Fibroblast of lung (primary cell): ENCODE results near the gene BCAS3. TPM values are rescaled to one million over a fixed set of nuclear protein-coding genes. Genes with fewer than 3 reads are reported as not detected.

Source experiments
- DNase-seq, 2 donors: peaks; one replicate each; pipeline versions ENCODE4 v3.0.0 to v3.0.0-alpha.2; 2010; ENCODE audit warnings: low read depth in 2 of 2
- H2AFZ ChIP-seq: 2 replicates; pipeline ENCODE4 v1.5.1; 2012; ENCODE audit warnings: low read length, control low read depth, inconsistent platforms
- H3K27ac ChIP-seq: 2 replicates; pipeline ENCODE4 v1.5.1; 2011; ENCODE audit warnings: low read length, control low read depth; ENCODE audit not compliant: insufficient read depth
- H3K27me3 ChIP-seq: 2 replicates; pipeline ENCODE4 v1.5.1; 2011; ENCODE audit warnings: mild to moderate bottlenecking, low read length; ENCODE audit not compliant: control insufficient read depth, insufficient read depth
- H3K36me3 ChIP-seq: 2 replicates; pipeline ENCODE4 v1.5.1; 2011; ENCODE audit warnings: low read length; ENCODE audit not compliant: control insufficient read depth, insufficient read depth
- H3K4me1 ChIP-seq: 2 replicates; pipeline ENCODE4 v1.5.1; 2011; ENCODE audit warnings: low read length; ENCODE audit not compliant: control insufficient read depth, insufficient read depth; ENCODE audit errors: extremely low read depth
- H3K4me2 ChIP-seq: 2 replicates; pipeline ENCODE4 v1.5.1; 2011; ENCODE audit warnings: low read length, control low read depth; ENCODE audit not compliant: insufficient read depth; ENCODE audit errors: extremely low read depth
- H3K4me3 ChIP-seq, 4 experiments: fragments of 200-600 bp in 1 of 4; sonication (generic) in 1 of 4; replicated peaks in 1 of 4; 2 replicates each; pipeline ENCODE4 v1.5.1; 2011 to 2016; ENCODE audit warnings: low read length in 4 of 4, low read depth in 3 of 4, mild to moderate bottlenecking in 3 of 4, control low read depth in 2 of 4, inconsistent platforms in 1 of 4, mixed read lengths in 1 of 4; ENCODE audit not compliant: insufficient read depth in 1 of 4; ENCODE audit errors: control extremely low read depth in 1 of 4
- H3K79me2 ChIP-seq: 2 replicates; pipeline ENCODE4 v1.5.1; 2012; ENCODE audit warnings: mild to moderate bottlenecking, low read length, inconsistent platforms; ENCODE audit not compliant: control insufficient read depth, insufficient read depth
- H3K9ac ChIP-seq: 2 replicates; pipeline ENCODE4 v1.5.1; 2011; ENCODE audit warnings: mild to moderate bottlenecking, low read length, control low read depth; ENCODE audit not compliant: insufficient read depth
- H3K9me3 ChIP-seq: 2 replicates; pipeline ENCODE4 v1.5.1; 2012; ENCODE audit warnings: low read depth, low read length; ENCODE audit not compliant: control insufficient read depth, insufficient read depth
- H4K20me1 ChIP-seq: 2 replicates; pipeline ENCODE4 v1.5.1; 2011; ENCODE audit warnings: low read length; ENCODE audit not compliant: control insufficient read depth, insufficient read depth; ENCODE audit errors: extremely low read depth
- CTCF ChIP-seq, 2 donors: IDR thresholded peaks in 1 of 2; conservative IDR thresholded peaks in 1 of 2; 1 replicate in 1 of 2; 2 replicates in 1 of 2; pipeline ENCODE4 v1.5.1; 2011 to 2012; ENCODE audit warnings: low read length in 2 of 2, control low read depth in 1 of 2, inconsistent platforms in 1 of 2, low read depth in 1 of 2, mild to moderate bottlenecking in 1 of 2
- EZH2 ChIP-seq: IDR thresholded peaks from 2 replicates; pipeline ENCODE4 v1.5.1; 2012; ENCODE audit warnings: low read length, control low read depth, mild to moderate bottlenecking; ENCODE audit errors: missing control alignments
- polyA plus RNA-seq, 2 donors: library from polyadenylated mRNA; depleted of rRNA in 1 of 2; stranded (reverse) in 1 of 2; unstranded in 1 of 2; fragments of >200 nt; gene quantifications; 2 replicates each; pipeline ENCODE4 v1.2.1, GENCODE V29; 2011 to 2012; ENCODE audit warnings: missing spikeins in 1 of 2
- total RNA-seq: library from RNA; depleted of rRNA; stranded (reverse); fragments of >200 nt; gene quantifications from 2 replicates; pipeline ENCODE4 v1.2.1, GENCODE V29; 2014

Gene BCAS3
- total and polyA plus RNA-seq, 2 donors (not counting 1 experiment from before 2014, with no cell fraction given), result 9.9 to 43.6 TPM

- no peak overlapping the region for H3K4me2 ChIP-seq
- no peaks in the 10 kb centered on the region for H3K9me3 ChIP-seq
- H3K27me3 ChIP-seq, result no peaks in the 10 kb centered on the region
- no peak overlapping the region for H3K9ac ChIP-seq
- H3K4me1 ChIP-seq, result peaks cover 4% of the 10 kb centered on the region
- H3K27ac ChIP-seq, result no peak overlapping the region
- TF ChIP-seq EZH2 (no peak), CTCF (conservative IDR thresholded peaks at IDR 0.05 in 1 of 2, IDR thresholded peaks at IDR 0.05 in 1 of 2; ENCODE audit: low read depth in 1 of 2, low read length in 2 of 2) (no peak)
- H2AFZ ChIP-seq, result no peak overlapping the region
- no peaks in the 10 kb centered on the region for H4K20me1 ChIP-seq
- H3K4me3 ChIP-seq, result no peak overlapping the region
- H3K79me2 ChIP-seq, result no peaks in the 10 kb centered on the region
- DNase-seq, result no peak
- H3K36me3 ChIP-seq, result no peaks in the 10 kb centered on the region
Measured at GRCh38 chr17:60819447-60820130, 141.9 kb downstream of the BCAS3 start.

- H3K4me1 ChIP-seq, result no peaks in the 10 kb centered on the region
- no peaks in the 10 kb centered on the region for H3K79me2 ChIP-seq
- H3K27ac ChIP-seq, result no peak overlapping the region
- peak in 1 of 2 donors; percentile 51 for DNase-seq
- no peak overlapping the region for H3K9ac ChIP-seq
- no peaks in the 10 kb centered on the region for H4K20me1 ChIP-seq
- peak overlapping the region; percentile 14 for H2AFZ ChIP-seq
- no peaks in the 10 kb centered on the region for H3K27me3 ChIP-seq
- no peaks in the 10 kb centered on the region for H3K36me3 ChIP-seq
- TF ChIP-seq CTCF (conservative IDR thresholded peaks at IDR 0.05 in 1 of 2, IDR thresholded peaks at IDR 0.05 in 1 of 2; ENCODE audit: low read depth in 1 of 2, low read length in 2 of 2), result no peak
- TF ChIP-seq EZH2, result no peak
- peak overlapping the region; percentile 10 for H3K4me2 ChIP-seq
- no peaks in the 10 kb centered on the region for H3K9me3 ChIP-seq
- no peak overlapping the region for H3K4me3 ChIP-seq
Measured at GRCh38 chr17:60823515-60823914, 145.9 kb downstream of the BCAS3 start.

GRCh38 chr17:60825351-60825750 lies 147.7 kb downstream of the BCAS3 start:
- no peaks in the 10 kb centered on the region for H3K9me3 ChIP-seq
- no peaks in the 10 kb centered on the region for H3K4me1 ChIP-seq
- H3K4me2 ChIP-seq, result no peak overlapping the region
- no peak overlapping the region for H3K9ac ChIP-seq
- no peaks in the 10 kb centered on the region for H3K27me3 ChIP-seq
- DNase-seq, result no peak
- H2AFZ ChIP-seq, result no peak overlapping the region
- no peaks in the 10 kb centered on the region for H4K20me1 ChIP-seq
- H3K36me3 ChIP-seq, result no peaks in the 10 kb centered on the region
- H3K27ac ChIP-seq, result no peak overlapping the region
- no peaks in the 10 kb centered on the region for H3K79me2 ChIP-seq
- TF ChIP-seq CTCF (conservative IDR thresholded peaks at IDR 0.05 in 1 of 2, IDR thresholded peaks at IDR 0.05 in 1 of 2; ENCODE audit: low read depth in 1 of 2, low read length in 2 of 2) (no peak), EZH2 (no peak)
- H3K4me3 ChIP-seq, result no peak overlapping the region
